Smooth muscle cell (in vitro differentiated cells): ENCODE measurements around the gene GTF2A2. TPM values are rescaled to one million over a fixed set of nuclear protein-coding genes. Genes with fewer than 3 reads are reported as not detected.
"Not testable (repeated sequence)": the region's sequence is repeated elsewhere in the genome, so short reads cannot be mapped to it uniquely, and the experiment has no call there.

Experiments used
- DNase-seq: peaks from one replicate; lab custom pipeline; 2025; ENCODE audit not compliant: unreplicated experiment; lab: John Stamatoyannopoulos, UW
- H2AFZ ChIP-seq: fragments of 200-600 bp; sonication (generic); 2 replicates; pipeline ENCODE4 v1.6.0; 2016; ENCODE audit warnings: antibody characterized with exemption, low read depth, mild to moderate bottlenecking
- H3F3A ChIP-seq: fragments of 200-600 bp; sonication (generic); 2 replicates; pipeline ENCODE4 v1.6.0; 2017; ENCODE audit warnings: antibody characterized with exemption, low read depth
- H3K27ac ChIP-seq: fragments of 200-600 bp; sonication (generic); 2 replicates; pipeline ENCODE4 v1.5.1; 2016; ENCODE audit warnings: low read depth, mild to moderate bottlenecking
- H3K27me3 ChIP-seq: fragments of 200-600 bp; sonication (generic); 2 replicates; pipeline ENCODE4 v1.6.1; 2016; ENCODE audit warnings: low read depth, mild to moderate bottlenecking
- H3K36me3 ChIP-seq: fragments of 200-600 bp; sonication (generic); 2 replicates; pipeline ENCODE4 v1.5.1; 2016; ENCODE audit warnings: low read depth
- H3K4me1 ChIP-seq: fragments of 200-600 bp; sonication (generic); 2 replicates; pipeline ENCODE4 v1.5.1; 2016; ENCODE audit warnings: low read depth
- H3K4me2 ChIP-seq: fragments of 200-600 bp; sonication (generic); 2 replicates; pipeline ENCODE4 v1.6.0; 2016; ENCODE audit warnings: mild to moderate bottlenecking
- H3K4me3 ChIP-seq: fragments of 200-600 bp; sonication (generic); 2 replicates; pipeline ENCODE4 v1.5.1; 2016; ENCODE audit warnings: mild to moderate bottlenecking
- H3K79me2 ChIP-seq: fragments of 200-600 bp; sonication (generic); 2 replicates; pipeline ENCODE4 v1.6.0; 2016; ENCODE audit warnings: low read depth, mild to moderate bottlenecking
- H3K9ac ChIP-seq: fragments of 200-600 bp; sonication (generic); 2 replicates; pipeline ENCODE4 v1.6.0; 2016; ENCODE audit warnings: low read depth
- H3K9me3 ChIP-seq: fragments of 200-600 bp; sonication (generic); replicated peaks from 2 replicates; pipeline ENCODE4 v1.5.1; 2016; ENCODE audit warnings: low read depth
- H4K20me1 ChIP-seq: fragments of 200-600 bp; sonication (generic); 2 replicates; pipeline ENCODE4 v1.6.0; 2016; ENCODE audit warnings: low read depth
- CTCF ChIP-seq: fragments of 200-600 bp; sonication (generic); IDR thresholded peaks from 2 replicates; pipeline ENCODE4 v1.5.1; 2017; ENCODE audit warnings: borderline replicate concordance, mild to moderate bottlenecking, antibody characterized with exemption; ENCODE audit not compliant: insufficient read depth, poor library complexity, severe bottlenecking
- WGBS: methylation state at CpG from one replicate; pipeline ENCODE4 v1.1.7; 2016; ENCODE audit warnings: low lambda C conversion rate; 5-methylcytosine and 5-hydroxymethylcytosine counted together
- polyA plus RNA-seq: library from polyadenylated mRNA; unstranded; fragments of >200 nt; fragmentation: Nextera tagmentation; extraction: Ambion mirVana; gene quantifications from 2 replicates; pipeline ENCODE4 v1.2.1, GENCODE V29; 2016
- total RNA-seq: library from RNA; depleted of rRNA; stranded (reverse); fragments of >200 nt; gene quantifications from 2 replicates; pipeline ENCODE4 v1.2.3, GENCODE V29; 2014

Gene GTF2A2
- total and polyA plus RNA-seq, 2 experiments from 2014 or later = 102 to 261 TPM

GRCh38 chr15:59646277-59646676, 11.0 kb downstream of the GTF2A2 start:
- Histone ChIP-seq H4K20me1 (peaks cover 53% of the 10 kb centered on the region), H3K27ac (no peak overlapping the region), H3K36me3 (peaks cover 25% of the 10 kb centered on the region), H3K4me2 (no peak overlapping the region), H3K9me3 (no peaks in the 10 kb centered on the region), H3K27me3 (no peaks in the 10 kb centered on the region), H3K4me1 (no peaks in the 10 kb centered on the region), H3K79me2 (peaks cover 37% of the 10 kb centered on the region), H3F3A (no peaks in the 10 kb centered on the region), H3K4me3 (no peak overlapping the region), H2AFZ (no peak overlapping the region), H3K9ac (no peak overlapping the region)
- TF ChIP-seq CTCF = no peak
- WGBS = 100% methylated on average over 1 of the region's 1 CpG
- DNase-seq = no peak

DNA sequence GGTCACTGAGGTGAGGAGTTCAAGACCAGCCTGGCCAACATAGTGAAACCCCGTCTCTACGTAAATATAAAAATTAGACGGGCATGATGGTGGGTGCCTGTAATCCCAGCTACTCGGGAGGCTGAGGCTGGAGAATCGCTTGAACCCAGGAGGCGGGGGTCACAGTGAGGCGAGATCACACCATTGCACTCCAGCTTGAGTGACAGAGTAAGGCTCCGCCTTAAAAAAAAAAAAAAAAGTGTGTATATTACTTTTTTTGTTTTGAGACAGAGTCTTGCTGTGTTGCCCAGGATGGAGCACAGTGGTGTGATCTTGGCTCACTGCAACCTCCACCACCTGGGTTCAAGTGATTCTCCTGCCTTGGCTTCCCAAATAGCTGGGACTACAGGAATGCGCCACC, 11.5 kb downstream of the GTF2A2 start:
- H3K9me3 ChIP-seq, DNase-seq, H3F3A ChIP-seq, H2AFZ ChIP-seq, H3K27me3 ChIP-seq, H3K9ac ChIP-seq, H3K4me1 ChIP-seq, H3K4me3 ChIP-seq, H3K27ac ChIP-seq, H3K4me2 ChIP-seq: not testable (repeated sequence)
- H3K79me2 ChIP-seq = peaks cover 33% of the 10 kb centered on the region
- peaks cover 20% of the 10 kb centered on the region for H3K36me3 ChIP-seq
- peaks cover 50% of the 10 kb centered on the region for H4K20me1 ChIP-seq
- WGBS = 97% methylated on average over 9 of the region's 9 CpGs

DNA sequence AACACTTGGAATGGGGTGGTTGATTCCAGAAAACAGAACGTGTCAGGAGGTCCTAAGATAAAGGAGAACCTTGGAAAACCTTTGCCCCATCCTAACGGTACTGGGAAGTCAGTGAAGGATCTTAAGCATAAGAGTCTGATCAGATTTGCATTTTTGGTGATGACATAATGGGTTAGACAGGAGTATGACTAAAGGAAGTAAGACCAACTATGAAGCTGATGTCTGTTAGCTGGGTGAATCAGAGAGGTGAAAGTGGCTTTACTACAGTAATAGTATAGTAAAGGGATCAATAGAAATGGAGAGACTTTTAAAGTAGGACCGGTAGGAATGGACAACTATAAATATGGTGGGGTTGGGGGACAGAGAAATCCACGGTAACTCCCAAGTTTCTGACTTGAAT, 12.6 kb downstream of the GTF2A2 start:
- Histone ChIP-seq H4K20me1 (peaks cover 42% of the 10 kb centered on the region), H3K9ac (no peak overlapping the region), H3K27ac (no peak overlapping the region), H3K4me1 (no peaks in the 10 kb centered on the region), H3K9me3 (no peaks in the 10 kb centered on the region), H3K4me3 (no peak overlapping the region), H3K4me2 (no peak overlapping the region), H3K27me3 (no peaks in the 10 kb centered on the region), H3K36me3 (peaks cover 10% of the 10 kb centered on the region), H3K79me2 (peaks cover 23% of the 10 kb centered on the region), H3F3A (no peaks in the 10 kb centered on the region), H2AFZ (no peak overlapping the region)
- WGBS = 94% methylated on average over 4 of the region's 4 CpGs
- TF ChIP-seq CTCF = no peak
- DNase-seq = no peak

- peak; percentile 31 for TF ChIP-seq CTCF
Observed at GRCh38 chr15:59642351-59642750, 15.0 kb downstream of the GTF2A2 start.

DNA sequence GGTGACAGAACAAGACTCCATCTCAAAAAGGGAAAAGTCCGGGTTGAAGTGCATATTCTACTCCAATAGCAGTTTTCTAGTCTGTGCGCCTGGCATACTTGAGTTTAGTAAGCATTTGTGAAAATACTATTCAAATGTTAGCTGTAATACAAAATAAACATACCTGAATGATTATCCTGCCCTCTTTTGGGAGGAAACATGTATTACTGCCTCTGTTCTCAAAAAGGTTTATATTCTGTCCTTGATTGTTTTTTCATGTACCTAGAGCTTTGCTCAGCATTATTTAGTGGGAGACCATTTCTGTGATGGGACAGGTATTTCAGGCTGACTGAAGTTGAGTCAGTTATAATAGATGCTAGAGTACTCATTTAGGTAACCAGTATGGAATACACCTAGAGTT, 19.8 kb downstream of the GTF2A2 start:
- H3K9me3 ChIP-seq, DNase-seq, H3K27me3 ChIP-seq, H3F3A ChIP-seq, H3K4me1 ChIP-seq, H3K79me2 ChIP-seq, H2AFZ ChIP-seq, H3K9ac ChIP-seq, H4K20me1 ChIP-seq, H3K27ac ChIP-seq, H3K36me3 ChIP-seq, H3K4me3 ChIP-seq, H3K4me2 ChIP-seq: not testable (repeated sequence)
- WGBS = 100% methylated on average over 2 of the region's 2 CpGs

More at GRCh38 chr15:59642351-59642750, 15.0 kb downstream of the GTF2A2 start:
- 92% methylated on average over 2 of the region's 2 CpGs for WGBS
- Histone ChIP-seq H3F3A (no peaks in the 10 kb centered on the region), H3K79me2 (peaks cover 5% of the 10 kb centered on the region), H3K4me3 (no peak overlapping the region), H2AFZ (no peak overlapping the region), H3K36me3 (peaks cover 8% of the 10 kb centered on the region), H3K4me2 (no peak overlapping the region), H3K27me3 (no peaks in the 10 kb centered on the region), H3K4me1 (no peaks in the 10 kb centered on the region), H3K27ac (no peak overlapping the region), H3K9me3 (no peaks in the 10 kb centered on the region), H3K9ac (no peak overlapping the region), H4K20me1 (peaks cover 27% of the 10 kb centered on the region)
- no peak for DNase-seq
